ENCODE data around the gene PTPN5.

Gene PTPN5

GRCh38 chr11:18769802-18770456 is 21.7 kb downstream of the PTPN5 start:
- ChIA-PET CTCF (interaction anchor here (0.9 to 28.1 kb wide), 5 partner anchors 10 to 664 kb away, joined by 4 to 361 read pairs (median 8); partner anchors contain the start of genes IGSF22 and SAAL1), POLR2A (no interaction called here)
- TF ChIP-seq CTCF (IDR thresholded peaks at IDR 0.05; ENCODE audit: control extremely low read depth, extremely low read depth, low read depth, missing control alignments) = no peak
- peak; percentile 71 for DNase-seq (ENCODE audit: extremely low spot score)

GRCh38 chr11:18768978-18769377 is 22.6 kb downstream of the PTPN5 start:
- no peak for DNase-seq (ENCODE audit: extremely low spot score)
- ChIA-PET POLR2A (no interaction called here), CTCF (interaction anchor here (0.9 to 28.1 kb wide), 9 partner anchors 8 to 663 kb away, joined by 3 to 361 read pairs (median 6); partner anchors contain the start of genes IGSF22 and SAAL1)
- no peak for TF ChIP-seq CTCF (IDR thresholded peaks at IDR 0.05; ENCODE audit: control extremely low read depth, extremely low read depth, low read depth, missing control alignments)

GRCh38 chr11:18768472-18768901 is 23.1 kb downstream of the PTPN5 start:
- DNase-seq (ENCODE audit: extremely low spot score) = peak; percentile 69
- POLR2A ChIA-PET = no interaction called here
- no peak for TF ChIP-seq CTCF (IDR thresholded peaks at IDR 0.05; ENCODE audit: control extremely low read depth, extremely low read depth, low read depth, missing control alignments)
- CTCF ChIA-PET = interaction anchor here (0.9 to 28.1 kb wide), 11 partner anchors 8 to 662 kb away, joined by 3 to 361 read pairs (median 5); partner anchors contain the start of genes IGSF22 and SAAL1

GRCh38 chr11:18766015-18766414 is 25.6 kb downstream of the PTPN5 start:
- ChIA-PET CTCF (interaction anchor here (1.1 to 28.1 kb wide), 12 partner anchors 9 to 660 kb away, joined by 3 to 361 read pairs (median 6); partner anchors contain the start of genes IGSF22 and SAAL1), POLR2A (no interaction called here)
- no peak for DNase-seq (ENCODE audit: extremely low spot score)
- TF ChIP-seq CTCF (IDR thresholded peaks at IDR 0.05; ENCODE audit: control extremely low read depth, extremely low read depth, low read depth, missing control alignments) = no peak

GRCh38 chr11:18765554-18765953 is 26.0 kb downstream of the PTPN5 start:
- no peak for TF ChIP-seq CTCF (IDR thresholded peaks at IDR 0.05; ENCODE audit: control extremely low read depth, extremely low read depth, low read depth, missing control alignments)
- DNase-seq (ENCODE audit: extremely low spot score) = no peak
- POLR2A ChIA-PET = no interaction called here
- CTCF ChIA-PET = interaction anchor here (1.1 to 28.1 kb wide), 12 partner anchors 8 to 775 kb away, joined by 3 to 361 read pairs (median 6); partner anchors contain the start of gene IGSF22

- no peak for DNase-seq (ENCODE audit: extremely low spot score)
- POLR2A ChIA-PET = no interaction called here
- no peak for TF ChIP-seq CTCF (IDR thresholded peaks at IDR 0.05; ENCODE audit: control extremely low read depth, extremely low read depth, low read depth, missing control alignments)
- CTCF ChIA-PET = interaction anchor here (0.8 to 28.1 kb wide), 3 partner anchors 15 to 59 kb away, joined by 3 to 361 read pairs (median 88); partner anchors contain the start of gene IGSF22
Measured at GRCh38 chr11:18761741-18762140, 29.9 kb downstream of the PTPN5 start.

Measured in GM10248 (cell line).